Activated CD4-positive, CD25-positive, alpha-beta regulatory T cell treated with anti-CD3 and anti-CD28 coated beads, Interleukin-2, amount 50 U/mL, for 16 hours (primary cell): ENCODE measurements around the gene MIEN1.
"Not testable (repeated sequence)": the region's sequence is repeated elsewhere in the genome, so short reads cannot be mapped to it uniquely, and the experiment has no call there.

Experiments
- DNase-seq: peaks from one replicate; pipeline ENCODE4 v3.0.0-alpha.2; 2020; ENCODE audit warnings: low read depth, low spot score

Gene MIEN1

GRCh38 chr17:39700148-39700987 is 30.0 kb downstream of the MIEN1 start:
- no peak for DNase-seq

DNA sequence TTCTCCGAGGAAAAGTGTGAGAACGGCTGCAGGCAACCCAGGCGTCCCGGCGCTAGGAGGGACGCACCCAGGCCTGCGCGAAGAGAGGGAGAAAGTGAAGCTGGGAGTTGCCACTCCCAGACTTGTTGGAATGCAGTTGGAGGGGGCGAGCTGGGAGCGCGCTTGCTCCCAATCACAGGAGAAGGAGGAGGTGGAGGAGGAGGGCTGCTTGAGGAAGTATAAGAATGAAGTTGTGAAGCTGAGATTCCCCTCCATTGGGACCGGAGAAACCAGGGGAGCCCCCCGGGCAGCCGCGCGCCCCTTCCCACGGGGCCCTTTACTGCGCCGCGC is 30.5 kb downstream of the MIEN1 start, which contains the start of gene ERBB2:
Gene ERBB2 (plus strand): TSS at position 247 of the 330 bp plus-strand sequence. CDS start 175 bp downstream, outside the sequence.
- no peak for DNase-seq

DNA sequence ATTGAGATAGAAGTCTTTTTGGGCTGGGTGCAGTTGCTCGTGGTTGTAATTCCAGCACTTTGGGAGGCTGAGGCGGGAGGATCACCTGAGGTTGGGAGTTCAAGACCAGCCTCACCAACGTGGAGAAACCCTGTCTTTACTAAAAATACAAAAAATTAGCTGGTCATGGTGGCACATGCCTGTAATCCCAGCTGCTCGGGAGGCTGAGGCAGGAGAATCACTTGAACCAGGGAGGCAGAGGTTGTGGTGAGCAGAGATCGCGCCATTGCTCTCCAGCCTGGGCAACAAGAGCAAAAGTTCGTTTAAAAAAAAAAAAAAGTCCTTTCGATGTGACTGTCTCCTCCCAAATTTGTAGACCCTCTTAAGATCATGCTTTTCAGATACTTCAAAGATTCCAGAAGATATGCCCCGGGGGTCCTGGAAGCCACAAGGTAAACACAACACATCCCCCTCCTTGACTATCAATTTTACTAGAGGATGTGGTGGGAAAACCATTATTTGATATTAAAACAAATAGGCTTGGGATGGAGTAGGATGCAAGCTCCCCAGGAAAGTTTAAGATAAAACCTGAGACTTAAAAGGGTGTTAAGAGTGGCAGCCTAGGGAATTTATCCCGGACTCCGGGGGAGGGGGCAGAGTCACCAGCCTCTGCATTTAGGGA is 31.0 kb downstream of the MIEN1 start:
- not testable (repeated sequence) for DNase-seq

- DNase-seq: no peak
These were observed 32.4 kb downstream of the MIEN1 start for GRCh38 chr17:39697961-39698360.

DNA sequence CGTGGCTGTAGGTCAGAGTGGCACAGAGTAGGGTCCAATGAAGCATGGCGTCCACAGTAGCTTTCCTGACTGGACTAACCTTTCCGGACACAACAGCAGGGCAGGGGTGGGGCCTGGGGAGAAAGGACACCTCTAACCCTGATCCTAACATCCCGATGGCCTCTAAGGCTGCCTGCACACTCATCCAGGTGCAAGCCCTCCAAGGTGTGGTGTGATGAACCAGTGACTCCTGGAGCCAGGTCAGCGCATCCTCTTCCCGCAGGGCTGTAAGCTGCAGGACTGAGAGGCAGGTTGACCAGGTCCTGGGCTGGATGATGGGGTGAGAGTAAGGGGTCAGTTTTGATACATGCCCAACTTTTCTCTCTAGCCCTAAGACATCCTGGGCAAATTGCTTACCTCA is 33.6 kb downstream of the MIEN1 start:
- no peak for DNase-seq

GRCh38 chr17:39695089-39695474 is 35.2 kb downstream of the MIEN1 start:
- no peak for DNase-seq

- DNase-seq: no peak
These were observed 35.7 kb downstream of the MIEN1 start for GRCh38 chr17:39694593-39694992.

- DNase-seq: no peak
These were observed 41.4 kb downstream of the MIEN1 start for GRCh38 chr17:39688945-39689344.

GRCh38 chr17:39688475-39688835 is 41.9 kb downstream of the MIEN1 start:
- DNase-seq: no peak

DNA sequence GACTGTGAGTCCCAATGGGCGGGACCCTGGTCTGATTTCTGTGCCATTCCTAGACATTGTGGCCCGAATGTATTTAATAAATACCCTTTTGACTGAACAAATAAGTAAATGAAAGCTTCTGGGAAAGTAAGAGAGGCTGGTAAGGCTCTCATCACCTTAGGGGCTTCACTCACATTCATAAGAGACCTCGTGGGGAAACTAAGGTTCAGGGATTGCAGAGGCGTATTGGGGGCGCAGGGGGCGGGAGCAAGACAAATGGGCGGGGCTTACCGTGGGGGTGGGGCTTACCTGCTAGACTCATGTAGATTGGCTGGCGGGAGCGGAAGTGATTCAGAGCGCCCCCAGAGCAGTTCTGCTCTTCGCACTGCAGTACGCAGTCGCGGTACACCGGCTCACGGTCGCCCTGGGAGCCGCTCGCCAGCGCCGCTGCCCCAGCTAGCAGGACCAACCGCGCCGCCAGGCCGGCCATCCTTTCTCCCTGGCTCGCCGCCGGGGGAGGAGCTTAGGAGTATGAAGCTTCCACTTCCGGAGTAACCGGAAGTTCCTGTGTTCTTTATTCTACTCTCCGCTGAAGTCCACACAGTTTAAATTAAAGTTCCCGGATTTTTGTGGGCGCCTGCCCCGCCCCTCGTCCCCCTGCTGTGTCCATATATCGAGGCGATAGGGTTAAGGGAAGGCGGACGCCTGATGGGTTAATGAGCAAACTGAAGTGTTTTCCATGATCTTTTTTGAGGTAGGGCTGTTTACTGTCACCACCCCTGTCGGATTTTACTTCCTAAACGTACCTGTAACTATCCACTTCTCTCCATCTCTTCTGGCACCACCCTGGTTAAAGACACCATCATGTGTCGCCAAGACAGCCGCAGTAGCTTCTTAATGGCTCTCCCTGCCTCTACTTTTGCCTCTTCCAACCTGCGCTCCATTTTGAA is 42.5 kb downstream of the MIEN1 start, which contains the start of gene PGAP3:
Gene PGAP3 (minus strand): TSS at position 512 of the 929 bp plus-strand sequence. CDS start 43 bp downstream, at position 469.
- peak; percentile 61 for DNase-seq

- no peak for DNase-seq
These were observed 43.2 kb downstream of the MIEN1 start for GRCh38 chr17:39687101-39687545.

GRCh38 chr17:39684369-39685192 is 45.8 kb downstream of the MIEN1 start:
- DNase-seq: no peak

DNA sequence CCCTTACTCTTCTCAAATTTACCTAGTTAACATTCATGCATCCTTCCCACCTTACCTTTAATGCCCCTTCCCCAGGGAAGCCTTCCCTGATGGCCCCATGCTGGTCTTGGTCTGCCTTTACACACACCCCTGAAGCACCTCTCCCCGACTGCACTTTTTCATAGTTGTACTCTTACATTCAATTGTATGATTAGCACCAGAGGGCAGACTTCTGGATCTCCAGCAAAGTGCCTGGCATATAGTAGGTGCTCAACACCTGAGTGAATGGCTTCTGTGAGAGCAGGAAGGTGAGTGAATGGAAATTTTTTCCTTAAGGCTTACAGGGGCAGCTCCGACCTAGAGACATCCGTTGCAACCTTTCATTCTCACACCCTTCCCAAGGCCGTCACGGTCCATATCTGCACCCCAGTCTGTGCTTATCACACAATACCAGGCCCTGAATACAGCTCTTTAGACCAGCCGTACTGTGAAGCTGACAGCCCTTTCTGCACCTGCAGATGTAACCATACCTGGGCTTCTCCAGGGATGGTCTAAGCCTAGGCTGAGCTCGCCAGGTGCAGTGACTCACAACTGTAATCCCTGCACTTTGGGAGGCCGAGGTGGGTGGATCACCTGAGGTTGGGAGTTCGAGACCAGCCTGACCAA is 46.9 kb downstream of the MIEN1 start:
- DNase-seq: no peak

- DNase-seq: no peak
These were observed 50.7 kb downstream of the MIEN1 start for GRCh38 chr17:39679521-39680192.
